Gastroesophageal sphincter (tissue), 4 donors: ENCODE results near the gene ANK3. TPM values are rescaled to one million over a fixed set of nuclear protein-coding genes. Genes with fewer than 3 reads are reported as not detected.
A peak's percentile ranks its signal among the peaks of the same experiment; 100 is the strongest.

Experiments
- ATAC-seq: fragments of 150-250 bp; one replicate; pipeline ENCODE4 v1.9.1; 2016; ENCODE audit warnings: mild to moderate bottlenecking, moderate library complexity
- H3K27ac ChIP-seq, 4 donors: fragments of 200-600 bp; sonication (generic) in 3 of 4; 1 replicate in 3 of 4; 2 replicates in 1 of 4; pipeline ENCODE4 v1.5.1; 2016 to 2019
- H3K27me3 ChIP-seq: fragments of 200-600 bp; sonication (generic); one replicate; pipeline ENCODE4 v1.5.1; 2019
- H3K36me3 ChIP-seq, 2 donors: fragments of 200-600 bp; sonication (generic); one replicate each; pipeline ENCODE4 v1.5.1; 2019; ENCODE audit warnings: control low read depth in 1 of 2
- H3K4me1 ChIP-seq, 3 donors: fragments of 200-600 bp; sonication (generic); 1 replicate in 2 of 3; 2 replicates in 1 of 3; pipeline ENCODE4 v1.5.1; 2016 to 2019; ENCODE audit warnings: control low read depth in 2 of 3
- H3K4me3 ChIP-seq, 2 donors: fragments of 200-600 bp; sonication (generic); one replicate each; pipeline ENCODE4 v1.5.1; 2019; ENCODE audit warnings: mild to moderate bottlenecking in 1 of 2, moderate library complexity in 1 of 2
- H3K9me3 ChIP-seq, 3 donors: fragments of 200-600 bp; sonication (generic); one replicate each; pipeline ENCODE4 v1.5.1; 2017 to 2019; ENCODE audit warnings: control low read depth in 2 of 3
- EP300 ChIP-seq: sonication (generic); formaldehyde crosslinking; IDR thresholded peaks from one replicate; pipeline ENCODE4 v1.6.1; 2017; ENCODE audit warnings: antibody characterized with exemption, mild to moderate bottlenecking
- POLR2A ChIP-seq, 2 donors: fragments of 450-650 bp; IDR thresholded peaks; one replicate each; pipeline ENCODE4 v1.6.1; 2017; ENCODE audit warnings: antibody characterized with exemption in 2 of 2, mild to moderate bottlenecking in 2 of 2, moderate library complexity in 1 of 2
- POLR2AphosphoS5 ChIP-seq: sonication (generic); formaldehyde crosslinking; IDR thresholded peaks from one replicate; pipeline ENCODE4 v1.6.1; 2017; ENCODE audit warnings: antibody characterized with exemption
- WGBS, 2 donors: methylation state at CpG; one replicate each; pipeline ENCODE4 v1.1.5; 2018; ENCODE audit warnings: low coverage in 1 of 2; 5-methylcytosine and 5-hydroxymethylcytosine counted together
- total RNA-seq, 4 donors: library from RNA; depleted of rRNA; stranded (reverse); fragments of >200 nt; gene quantifications; one replicate each; pipeline ENCODE4 v1.1.0, GENCODE V29; 2016
- TF ChIP-seq, protein P1 (sequence below), 4 experiments: fragments of 200-600 bp in 2 of 4; fragments of 450-650 bp in 2 of 4; sonication (generic) in 1 of 4; IDR thresholded peaks; one replicate each; pipeline ENCODE4 v1.5.1; 2017 to 2019; ENCODE audit warnings: antibody characterized with exemption in 4 of 4, mild to moderate bottlenecking in 2 of 4, moderate library complexity in 2 of 4

ANK3 gene
- total RNA-seq, 4 donors from 2014 or later = 21.1 to 61.5 (median 38.9) TPM

GRCh38 chr10:59997827-59998525, 391.7 kb downstream of the ANK3 start:
- no peaks in the 10 kb centered on the region for H3K4me1 ChIP-seq
- no peak overlapping the region for H3K27ac ChIP-seq
- ATAC-seq = no peak
- H3K4me3 ChIP-seq = no peak overlapping the region
- H3K27me3 ChIP-seq = no peaks in the 10 kb centered on the region
- H3K36me3 ChIP-seq = no peaks in the 10 kb centered on the region
- no peaks in the 10 kb centered on the region for H3K9me3 ChIP-seq
- TF ChIP-seq POLR2A (IDR thresholded peaks at IDR 0.05) = no peak
- TF ChIP-seq EP300 = no peak
- TF ChIP-seq, protein P1, sequence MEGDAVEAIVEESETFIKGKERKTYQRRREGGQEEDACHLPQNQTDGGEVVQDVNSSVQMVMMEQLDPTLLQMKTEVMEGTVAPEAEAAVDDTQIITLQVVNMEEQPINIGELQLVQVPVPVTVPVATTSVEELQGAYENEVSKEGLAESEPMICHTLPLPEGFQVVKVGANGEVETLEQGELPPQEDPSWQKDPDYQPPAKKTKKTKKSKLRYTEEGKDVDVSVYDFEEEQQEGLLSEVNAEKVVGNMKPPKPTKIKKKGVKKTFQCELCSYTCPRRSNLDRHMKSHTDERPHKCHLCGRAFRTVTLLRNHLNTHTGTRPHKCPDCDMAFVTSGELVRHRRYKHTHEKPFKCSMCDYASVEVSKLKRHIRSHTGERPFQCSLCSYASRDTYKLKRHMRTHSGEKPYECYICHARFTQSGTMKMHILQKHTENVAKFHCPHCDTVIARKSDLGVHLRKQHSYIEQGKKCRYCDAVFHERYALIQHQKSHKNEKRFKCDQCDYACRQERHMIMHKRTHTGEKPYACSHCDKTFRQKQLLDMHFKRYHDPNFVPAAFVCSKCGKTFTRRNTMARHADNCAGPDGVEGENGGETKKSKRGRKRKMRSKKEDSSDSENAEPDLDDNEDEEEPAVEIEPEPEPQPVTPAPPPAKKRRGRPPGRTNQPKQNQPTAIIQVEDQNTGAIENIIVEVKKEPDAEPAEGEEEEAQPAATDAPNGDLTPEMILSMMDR (IDR thresholded peaks at IDR 0.05) = no peak
- no peak for TF ChIP-seq POLR2AphosphoS5
- WGBS, 2 donors = 75 to 91% methylated on average over 1 to 3 of the region's 3 CpGs

DNA sequence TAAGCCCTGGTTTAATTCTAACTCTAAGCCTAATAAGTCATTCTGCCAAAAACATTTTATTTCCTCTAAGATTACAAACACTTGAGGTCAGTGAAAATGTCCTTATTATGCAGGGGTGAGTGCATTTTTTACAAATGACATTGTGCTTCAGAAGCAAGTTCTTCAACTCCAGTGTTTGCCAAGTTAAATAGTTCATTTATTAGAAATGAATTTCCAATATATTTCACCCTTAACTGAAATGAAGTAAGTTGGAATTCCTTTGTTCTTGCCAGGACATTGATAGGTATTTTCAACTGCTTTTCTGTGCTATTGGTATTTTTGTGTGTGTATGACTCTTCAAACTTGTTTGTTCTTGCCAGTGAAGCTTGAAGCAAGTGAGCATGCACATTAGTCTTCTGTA, 393.8 kb downstream of the ANK3 start:
- Histone ChIP-seq H3K27ac (no peak overlapping the region), H3K4me3 (no peak overlapping the region), H3K27me3 (no peaks in the 10 kb centered on the region), H3K9me3 (no peaks in the 10 kb centered on the region), H3K4me1 (peaks cover 0 to 14% (median 0%) of the 10 kb centered on the region in 3 donors), H3K36me3 (no peaks in the 10 kb centered on the region)
- ATAC-seq = no peak
- TF ChIP-seq, protein P1 (IDR thresholded peaks at IDR 0.05) = no peak
- no peak for TF ChIP-seq POLR2AphosphoS5
- no peak for TF ChIP-seq EP300
- TF ChIP-seq POLR2A (IDR thresholded peaks at IDR 0.05) = no peak

DNA sequence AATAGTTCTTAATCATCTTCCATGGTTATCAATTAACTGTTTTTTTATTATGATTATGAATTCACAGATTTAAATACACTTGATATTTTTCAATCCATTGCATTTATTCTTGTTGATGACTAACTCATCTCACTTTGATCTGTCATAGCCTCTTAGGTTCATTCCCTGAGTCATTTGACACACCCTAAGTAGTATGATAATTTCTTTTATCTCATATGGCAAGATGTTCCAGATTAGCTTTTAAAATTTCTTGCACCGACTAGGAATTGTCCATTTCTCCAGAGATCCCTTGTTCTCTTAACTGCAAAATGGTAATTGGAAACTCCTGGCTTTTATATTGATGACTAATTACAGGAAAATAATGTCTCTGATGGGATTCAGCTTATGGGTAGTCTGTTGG, 395.7 kb downstream of the ANK3 start:
- Histone ChIP-seq H3K27me3 (no peaks in the 10 kb centered on the region), H3K4me3 (no peak overlapping the region), H3K27ac (no peak overlapping the region), H3K9me3 (no peaks in the 10 kb centered on the region), H3K4me1 (peaks cover 0 to 14% (median 0%) of the 10 kb centered on the region in 3 donors), H3K36me3 (no peaks in the 10 kb centered on the region)
- TF ChIP-seq, protein P1 (IDR thresholded peaks at IDR 0.05) = no peak
- TF ChIP-seq POLR2A (IDR thresholded peaks at IDR 0.05) (no peak), POLR2AphosphoS5 (no peak), EP300 (no peak)
- no peak for ATAC-seq
- WGBS, 2 donors = 58 to 67% methylated on average over 1 of the region's 1 CpG

DNA sequence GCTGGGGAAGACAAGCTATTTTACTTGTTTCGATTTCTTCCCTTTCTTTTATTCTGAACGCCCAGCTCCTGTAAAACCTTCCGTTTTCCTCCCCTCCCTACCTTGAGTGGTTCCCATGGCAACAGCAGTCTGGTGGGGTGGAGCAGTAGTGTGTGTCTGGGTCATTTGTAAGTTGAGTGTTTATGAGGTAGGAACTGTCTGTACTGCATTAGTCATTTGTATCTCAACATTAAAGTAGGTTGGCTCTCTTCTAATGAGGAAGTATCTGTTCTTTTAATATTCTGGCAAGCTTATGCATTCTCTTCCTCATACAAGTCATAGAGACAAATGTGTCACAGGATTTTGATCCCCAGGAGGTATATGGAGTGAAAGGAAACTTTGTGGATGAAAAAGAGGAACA, 398.0 kb downstream of the ANK3 start:
- ATAC-seq = peak; percentile 88
- Histone ChIP-seq H3K27me3 (no peaks in the 10 kb centered on the region), H3K4me3 (no peak overlapping the region), H3K4me1 (peaks cover 0 to 14% (median 0%) of the 10 kb centered on the region in 3 donors), H3K36me3 (no peaks in the 10 kb centered on the region), H3K9me3 (no peaks in the 10 kb centered on the region), H3K27ac (peak overlapping the region in 3 of 4 donors; percentile 38 to 68 (median 66))
- TF ChIP-seq EP300 (no peak), POLR2AphosphoS5 (no peak), POLR2A (IDR thresholded peaks at IDR 0.05) (no peak)
- TF ChIP-seq, protein P1 (IDR thresholded peaks at IDR 0.05) = no peak
- 7 to 17% methylated on average over 3 of the region's 3 CpGs for WGBS, 2 donors

GRCh38 chr10:59991117-59991516, 398.6 kb downstream of the ANK3 start:
- TF ChIP-seq POLR2A (IDR thresholded peaks at IDR 0.05) = no peak
- TF ChIP-seq EP300 = no peak
- TF ChIP-seq POLR2AphosphoS5 = no peak
- TF ChIP-seq, protein P1 (IDR thresholded peaks at IDR 0.05) = no peak
- Histone ChIP-seq H3K9me3 (no peaks in the 10 kb centered on the region), H3K4me3 (no peak overlapping the region), H3K27me3 (no peaks in the 10 kb centered on the region), H3K4me1 (peaks cover 0 to 14% (median 0%) of the 10 kb centered on the region in 3 donors), H3K27ac (peak overlapping the region in 2 of 4 donors; percentile 38 to 68), H3K36me3 (no peaks in the 10 kb centered on the region)
- no peak for ATAC-seq
